Measurements from ENCODE around the gene EIF3K. TPM values are rescaled to one million over a fixed set of nuclear protein-coding genes. Genes with fewer than 3 reads are reported as not detected.

The EIF3K gene
- total and polyA plus RNA-seq, 7 donors: 367 to 984 (median 470) TPM

DNA sequence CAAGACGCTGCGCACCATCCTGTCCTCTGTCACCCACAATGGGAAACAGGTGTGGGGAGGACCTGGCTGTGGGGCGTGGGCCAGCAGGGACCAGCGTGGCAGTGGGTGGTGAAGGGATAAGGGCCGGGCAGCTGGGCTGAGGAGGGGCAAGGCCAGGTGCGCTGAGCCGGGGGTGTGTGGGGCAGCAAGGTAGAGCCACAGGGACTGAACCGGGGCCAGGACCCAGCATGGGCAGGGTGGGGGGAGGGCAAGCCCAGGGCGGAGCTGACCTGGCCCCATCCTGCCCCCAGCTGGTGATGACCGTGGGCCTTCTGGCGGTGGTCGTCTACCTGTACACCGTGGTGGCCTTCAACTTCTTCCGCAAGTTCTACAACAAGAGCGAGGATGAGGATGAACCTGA, 38.9 kb upstream of the EIF3K start:
- ATAC-seq: peak; percentile 13 to 15 (median 14)
- H3K4me3 ChIP-seq: no peak overlapping the region

DNA sequence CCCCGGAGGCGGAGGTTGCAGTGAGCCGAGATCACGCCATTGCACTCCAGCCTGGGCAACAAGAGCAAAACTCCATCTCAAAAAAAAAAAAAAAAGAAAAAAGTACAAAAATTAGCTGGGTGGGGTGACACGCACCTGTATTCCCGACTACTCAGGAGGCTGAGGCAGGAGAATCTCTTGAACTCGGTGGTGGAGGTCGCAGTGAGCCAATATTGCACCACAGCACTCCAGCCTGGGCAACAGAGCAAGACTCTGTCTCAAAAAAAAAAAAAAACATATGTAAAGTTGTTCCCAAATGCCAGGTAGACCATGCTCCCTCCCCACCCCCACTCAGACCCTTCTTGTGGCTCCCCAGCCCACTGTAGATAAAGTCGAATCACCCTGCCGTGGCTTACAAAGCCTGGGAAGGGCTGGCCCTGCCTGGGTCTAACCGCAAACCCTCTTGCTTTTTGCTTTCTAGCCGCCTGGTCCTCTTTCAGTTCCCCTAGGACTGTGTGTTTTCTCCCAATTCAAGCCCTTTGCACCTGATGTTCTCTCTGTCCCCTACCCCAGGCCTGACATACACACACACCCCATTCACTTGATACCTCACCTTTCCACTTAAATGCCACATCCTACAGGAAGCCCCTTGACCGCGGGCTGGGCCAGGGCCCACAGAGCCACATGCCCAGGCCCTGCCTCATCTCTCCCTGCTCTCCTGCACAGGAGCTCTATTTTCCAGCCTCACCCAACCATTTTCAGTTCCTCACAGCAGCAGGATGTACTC, 35.6 kb upstream of the EIF3K start:
- WGBS, 3 donors: 87 to 94% (median 89%) methylated on average over 13 to 14 of the region's 14 CpGs
- Histone ChIP-seq H3K9me3 (no peaks in the 10 kb centered on the region), H3K36me3 (ENCODE audit: insufficient read depth in 1 of 2, low read depth in 1 of 2) (peaks cover 0 to 93% of the 10 kb centered on the region in 2 donors), H3K4me3 (no peak overlapping the region), H3K27me3 (ENCODE audit: insufficient read depth in 3 of 3, low read length in 2 of 3) (no peaks in the 10 kb centered on the region), H3K27ac (no peak overlapping the region), H3K4me1 (no peaks in the 10 kb centered on the region)
- DNase-seq: no peak
- intact Hi-C loops (cut with DNase I): no loop called here
- TF ChIP-seq, protein P1, sequence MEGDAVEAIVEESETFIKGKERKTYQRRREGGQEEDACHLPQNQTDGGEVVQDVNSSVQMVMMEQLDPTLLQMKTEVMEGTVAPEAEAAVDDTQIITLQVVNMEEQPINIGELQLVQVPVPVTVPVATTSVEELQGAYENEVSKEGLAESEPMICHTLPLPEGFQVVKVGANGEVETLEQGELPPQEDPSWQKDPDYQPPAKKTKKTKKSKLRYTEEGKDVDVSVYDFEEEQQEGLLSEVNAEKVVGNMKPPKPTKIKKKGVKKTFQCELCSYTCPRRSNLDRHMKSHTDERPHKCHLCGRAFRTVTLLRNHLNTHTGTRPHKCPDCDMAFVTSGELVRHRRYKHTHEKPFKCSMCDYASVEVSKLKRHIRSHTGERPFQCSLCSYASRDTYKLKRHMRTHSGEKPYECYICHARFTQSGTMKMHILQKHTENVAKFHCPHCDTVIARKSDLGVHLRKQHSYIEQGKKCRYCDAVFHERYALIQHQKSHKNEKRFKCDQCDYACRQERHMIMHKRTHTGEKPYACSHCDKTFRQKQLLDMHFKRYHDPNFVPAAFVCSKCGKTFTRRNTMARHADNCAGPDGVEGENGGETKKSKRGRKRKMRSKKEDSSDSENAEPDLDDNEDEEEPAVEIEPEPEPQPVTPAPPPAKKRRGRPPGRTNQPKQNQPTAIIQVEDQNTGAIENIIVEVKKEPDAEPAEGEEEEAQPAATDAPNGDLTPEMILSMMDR (IDR thresholded peaks at IDR 0.05): no peak
- no peak for ATAC-seq

More for the DNA sequence above, 38.9 kb upstream of the EIF3K start:
- peaks cover 0 to 93% of the 10 kb centered on the region in 2 donors for H3K36me3 ChIP-seq (ENCODE audit: insufficient read depth in 1 of 2, low read depth in 1 of 2)
- no peaks in the 10 kb centered on the region for H3K9me3 ChIP-seq
- intact Hi-C loops (cut with DNase I): no loop called here
- H3K27me3 ChIP-seq (ENCODE audit: insufficient read depth in 3 of 3, low read length in 2 of 3): no peaks in the 10 kb centered on the region
- H3K27ac ChIP-seq: no peak overlapping the region
- 84 to 90% (median 89%) methylated on average over 14 to 15 of the region's 15 CpGs for WGBS, 3 donors
- DNase-seq: no peak
- TF ChIP-seq, protein P1 (IDR thresholded peaks at IDR 0.05): no peak
- no peaks in the 10 kb centered on the region for H3K4me1 ChIP-seq

DNA sequence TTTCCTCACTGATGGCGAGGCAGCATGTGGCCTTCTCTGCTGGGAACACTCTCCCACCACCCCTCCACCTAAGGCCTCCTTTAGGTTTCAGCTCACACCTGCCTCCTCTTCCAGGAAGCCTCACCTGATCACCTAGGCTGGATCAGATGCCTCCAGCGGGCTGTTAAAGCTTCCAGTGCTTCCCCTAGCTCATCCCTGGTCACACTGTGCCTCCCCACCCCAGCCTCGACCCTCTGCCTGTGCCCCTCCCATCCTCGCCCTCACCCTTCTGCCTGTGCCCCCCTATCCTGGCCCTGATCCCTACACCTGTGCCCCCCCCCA, 35.0 kb upstream of the EIF3K start:
- ATAC-seq (no peak), DNase-seq (no peak)
- no peak overlapping the region for H3K27ac ChIP-seq
- no peaks in the 10 kb centered on the region for H3K4me1 ChIP-seq
- TF ChIP-seq, protein P1 (IDR thresholded peaks at IDR 0.05): no peak
- WGBS, 3 donors: 75 to 93% (median 80%) methylated on average over 4 of the region's 4 CpGs
- no peaks in the 10 kb centered on the region for H3K27me3 ChIP-seq (ENCODE audit: insufficient read depth in 3 of 3, low read length in 2 of 3)
- no peaks in the 10 kb centered on the region for H3K9me3 ChIP-seq
- H3K36me3 ChIP-seq (ENCODE audit: insufficient read depth in 1 of 2, low read depth in 1 of 2): peaks cover 0 to 93% of the 10 kb centered on the region in 2 donors
- H3K4me3 ChIP-seq: no peak overlapping the region
- intact Hi-C loops (cut with DNase I): no loop called here

DNA sequence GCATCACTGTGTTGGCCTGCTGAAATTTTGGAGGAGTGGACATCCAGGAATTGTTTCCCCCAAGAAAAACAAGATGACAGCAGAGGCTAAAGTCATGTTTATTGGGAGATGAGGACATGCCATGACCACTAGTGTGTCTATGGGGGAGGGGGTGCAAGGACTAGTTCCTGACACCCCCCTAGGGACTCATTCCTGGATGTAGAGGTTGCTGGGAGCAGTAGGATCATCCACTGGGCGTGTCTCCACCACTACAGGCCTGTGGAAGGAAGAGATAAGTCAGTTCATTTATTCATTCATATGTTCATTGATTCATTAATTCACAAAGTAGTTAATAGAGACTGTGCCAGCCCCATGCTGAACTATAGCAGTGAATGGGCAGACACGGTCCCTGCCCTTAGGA, 31.4 kb upstream of the EIF3K start:
- ATAC-seq: no peak
- intact Hi-C loops (cut with DNase I): no loop called here

More for the DNA sequence above, 31.4 kb upstream of the EIF3K start:
- H3K27me3 ChIP-seq (ENCODE audit: insufficient read depth in 3 of 3, low read length in 2 of 3): no peaks in the 10 kb centered on the region
- peaks cover 0 to 91% of the 10 kb centered on the region in 2 donors for H3K36me3 ChIP-seq (ENCODE audit: insufficient read depth in 1 of 2, low read depth in 1 of 2)
- H3K4me1 ChIP-seq: no peaks in the 10 kb centered on the region
- H3K9me3 ChIP-seq: no peaks in the 10 kb centered on the region
- no peak overlapping the region for H3K27ac ChIP-seq
- no peak for DNase-seq
- no peak overlapping the region for H3K4me3 ChIP-seq
- TF ChIP-seq, protein P1 (IDR thresholded peaks at IDR 0.05): no peak
- WGBS, 3 donors: 88 to 89% (median 88%) methylated on average over 2 of the region's 2 CpGs
